Endothelial cell of umbilical vein (primary cell): ENCODE results near the gene CYB5R4. TPM values are rescaled to one million over a fixed set of nuclear protein-coding genes. Genes with fewer than 3 reads are reported as not detected.

Experiments
- BruUV-seq: library from RNA; stranded (reverse); fragments of 400-500 nt; replicated peaks from 2 replicates; lab custom pipeline; 2021; lab: Mats Ljungman, UMichigan
- CTCF ChIA-PET: fragments of 300-600, 350-600 bp; sonication (Branson Sonifier 250); formaldehyde crosslinking; loops from one replicate; lab custom pipeline; 2021; ENCODE audit warnings: antibody characterized with exemption, inconsistent platforms; lab: Charles Lee
- POLR2A ChIA-PET: fragments of 300-600, 350-600 bp; sonication (Branson Sonifier 250); formaldehyde crosslinking; loops from one replicate; lab custom pipeline; 2021; ENCODE audit warnings: antibody characterized with exemption, inconsistent platforms; lab: Charles Lee
- DNase-seq: peaks from one replicate; pipeline ENCODE4 v3.0.0-alpha.2; 2011; ENCODE audit warnings: low read depth, low spot score
- FAIRE-seq: peaks from 2 replicates; lab custom pipeline; 2011; peaks lifted over from hg19 to GRCh38; lab: Jason Lieb, UNC
- H2AFZ ChIP-seq: 2 replicates; pipeline ENCODE4 v1.6.0; 2012; ENCODE audit warnings: low read depth, low read length, control low read depth, inconsistent platforms
- H3K27ac ChIP-seq: 2 replicates; pipeline ENCODE4 v1.5.1; 2011; ENCODE audit warnings: low read depth, mild to moderate bottlenecking, control low read depth, low read length, moderate library complexity; ENCODE audit not compliant: insufficient read depth
- H3K27me3 ChIP-seq, 2 experiments: 2 replicates each; pipeline versions ENCODE4 v1.6.0 to v1.6.1; 2011; ENCODE audit warnings: low read length in 2 of 2, mixed read lengths in 1 of 2; ENCODE audit not compliant: control insufficient read depth in 2 of 2, insufficient read depth in 2 of 2
- H3K36me3 ChIP-seq, 2 experiments: 2 replicates in 1 of 2; 3 replicates in 1 of 2; pipeline ENCODE4 v1.5.1; 2011; ENCODE audit warnings: low read length in 2 of 2, mild to moderate bottlenecking in 1 of 2, moderate library complexity in 1 of 2; ENCODE audit not compliant: control insufficient read depth in 2 of 2, insufficient read depth in 2 of 2; ENCODE audit errors: extremely low read depth in 1 of 2
- H3K4me1 ChIP-seq: 3 replicates; pipeline ENCODE4 v1.5.1; 2011; ENCODE audit warnings: mild to moderate bottlenecking, low read length; ENCODE audit not compliant: control insufficient read depth, insufficient read depth; ENCODE audit errors: extremely low read depth
- H3K4me2 ChIP-seq: 2 replicates; pipeline ENCODE4 v1.6.1; 2011; ENCODE audit warnings: low read length, control low read depth, mixed read lengths; ENCODE audit not compliant: insufficient read depth
- H3K4me3 ChIP-seq, 3 experiments: fragments of 200-600 bp in 1 of 3; sonication (generic), shearing (Covaris generic) in 1 of 3; replicated peaks in 1 of 3; 2 replicates each; pipeline ENCODE4 v1.5.1; 2011 to 2016; ENCODE audit warnings: control low read depth in 3 of 3, low read length in 3 of 3, mild to moderate bottlenecking in 2 of 3, inconsistent platforms in 1 of 3, low read depth in 1 of 3, moderate library complexity in 1 of 3; ENCODE audit not compliant: insufficient read depth in 1 of 3
- H3K79me2 ChIP-seq: 2 replicates; pipeline ENCODE4 v1.6.0; 2012; ENCODE audit warnings: low read length, inconsistent platforms; ENCODE audit not compliant: control insufficient read depth, insufficient read depth
- H3K9ac ChIP-seq: replicated peaks from 2 replicates; pipeline ENCODE3; 2011; ENCODE audit warnings: low read length, control low read depth; ENCODE audit not compliant: insufficient read depth; ENCODE audit errors: extremely low read depth
- H3K9me1 ChIP-seq: replicated peaks from 3 replicates; pipeline ENCODE4 v1.6.0; 2011; ENCODE audit warnings: mild to moderate bottlenecking, low read length; ENCODE audit not compliant: control insufficient read depth, insufficient read depth; ENCODE audit errors: extremely low read depth
- H3K9me3 ChIP-seq: replicated peaks from 2 replicates; pipeline ENCODE4 v1.5.1; 2012; ENCODE audit warnings: low read length, inconsistent platforms; ENCODE audit not compliant: control insufficient read depth, insufficient read depth
- H4K20me1 ChIP-seq: replicated peaks from 2 replicates; pipeline ENCODE3; 2011; ENCODE audit warnings: mild to moderate bottlenecking, low read length; ENCODE audit not compliant: control insufficient read depth, insufficient read depth; ENCODE audit errors: extremely low read depth
- EZH2 ChIP-seq: IDR thresholded peaks from 2 replicates; pipeline ENCODE4 v1.6.1; 2012; ENCODE audit warnings: borderline replicate concordance, low read depth, mild to moderate bottlenecking, moderate library complexity, low read length, inconsistent platforms; ENCODE audit not compliant: severe bottlenecking
- FOS ChIP-seq: IDR thresholded peaks from 2 replicates; pipeline ENCODE4 v1.6.1; 2011; ENCODE audit warnings: mild to moderate bottlenecking, low read length, moderate library complexity, borderline replicate concordance; ENCODE audit not compliant: insufficient read depth
- GATA2 ChIP-seq: IDR thresholded peaks from 2 replicates; pipeline ENCODE4 v1.7.0; 2011; ENCODE audit warnings: low read depth, mild to moderate bottlenecking, moderate library complexity, mixed read lengths, low read length; ENCODE audit not compliant: insufficient read length, insufficient read depth
- JUN ChIP-seq: IDR thresholded peaks from 2 replicates; pipeline ENCODE4 v1.6.1; 2011; ENCODE audit warnings: borderline replicate concordance, low read depth; ENCODE audit not compliant: insufficient read length, insufficient read depth
- MYC ChIP-seq: IDR thresholded peaks from one replicate; pipeline ENCODE4 v1.6.1; 2011; ENCODE audit warnings: mild to moderate bottlenecking, low read depth, low read length
- POLR2A ChIP-seq: IDR thresholded peaks from 2 replicates; pipeline ENCODE4 v1.6.1; 2012; ENCODE audit warnings: low read depth, mild to moderate bottlenecking, control low read depth, low read length
- POLR2AphosphoS5 ChIP-seq: IDR thresholded peaks from 2 replicates; pipeline ENCODE4 v1.6.1; 2012; ENCODE audit warnings: low read depth, mild to moderate bottlenecking, control low read depth, low read length, moderate library complexity; ENCODE audit not compliant: insufficient read depth
- dilution Hi-C: fragments of 300-500 bp; cut with MboI; formaldehyde crosslinking; loops from one replicate; pipeline ENCODE4 v1.15.0; 2019; ENCODE audit warnings: low sequenced_read_pairs; ENCODE audit not compliant: extremely low pct_ligation_motif_present
- intact Hi-C: fragments of 100-400 bp; cut with micrococcal nuclease; formaldehyde crosslinking; loops from one replicate; pipeline ENCODE4 v1.10.0; 2022
- polyA plus RNA-seq, 4 experiments: library from polyadenylated mRNA; depleted of rRNA in 3 of 4; stranded (reverse) in 3 of 4; unstranded in 1 of 4; fragments of >200 nt; gene quantifications; 2 replicates each; pipeline versions ENCODE4 v1.2.1 to v1.2.3, GENCODE V29; 2011 to 2012; ENCODE audit warnings: missing spikeins in 1 of 4
- total RNA-seq: library from RNA; stranded (reverse); gene quantifications from 2 replicates; pipeline ENCODE4 v1.2.3, GENCODE V29; 2021
- TF ChIP-seq, protein P1 (sequence below): IDR thresholded peaks from 2 replicates; pipeline ENCODE4 v1.6.1; 2011; ENCODE audit not compliant: insufficient read depth, insufficient read length
- TF ChIP-seq, protein P2 (sequence below), 2 donors: IDR thresholded peaks; 1 replicate in 1 of 2; 2 replicates in 1 of 2; pipeline ENCODE4 v1.5.1; 2011; ENCODE audit warnings: low read length in 2 of 2, mild to moderate bottlenecking in 2 of 2, moderate library complexity in 2 of 2, control low read depth in 1 of 2, inconsistent platforms in 1 of 2, low read depth in 1 of 2; ENCODE audit not compliant: insufficient read depth in 1 of 2; ENCODE audit errors: extremely low read depth in 1 of 2

CYB5R4 gene
- total and polyA plus RNA-seq, 2 donors (not counting 3 experiments of a cell fraction or from before 2014, with no cell fraction given), result 3.1 to 13.4 TPM

GRCh38 chr6:83873869-83874268 is 14.4 kb downstream of the CYB5R4 start:
- Histone ChIP-seq H3K4me2 (no peak overlapping the region), H3K36me3 (no peaks in the 10 kb centered on the region), H3K27me3 (no peaks in the 10 kb centered on the region), H3K79me2 (no peaks in the 10 kb centered on the region), H4K20me1 (no peaks in the 10 kb centered on the region), H2AFZ (no peak overlapping the region), H3K9me3 (no peaks in the 10 kb centered on the region), H3K4me1 (no peaks in the 10 kb centered on the region), H3K27ac (no peak overlapping the region), H3K9ac (no peak overlapping the region), H3K9me1 (no peaks in the 10 kb centered on the region), H3K4me3 (no peak overlapping the region)
- no TSS peak for BruUV-seq
- no peak for DNase-seq
- intact Hi-C loops (loop anchor here (5.0 kb wide), 1 partner anchor 167 kb away; the partner anchor contains the start of gene SNAP91), dilution Hi-C loops (no loop called here)
- FAIRE-seq, result no peak
- TF ChIP-seq MYC, result no peak
- TF ChIP-seq FOS, result no peak
- TF ChIP-seq POLR2AphosphoS5, result no peak
- no peak for TF ChIP-seq POLR2A
- TF ChIP-seq, protein P1, sequence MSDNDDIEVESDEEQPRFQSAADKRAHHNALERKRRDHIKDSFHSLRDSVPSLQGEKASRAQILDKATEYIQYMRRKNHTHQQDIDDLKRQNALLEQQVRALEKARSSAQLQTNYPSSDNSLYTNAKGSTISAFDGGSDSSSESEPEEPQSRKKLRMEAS, result no peak
- no peak for TF ChIP-seq GATA2
- no peak for TF ChIP-seq JUN
- TF ChIP-seq EZH2, result no peak
- TF ChIP-seq, protein P2, sequence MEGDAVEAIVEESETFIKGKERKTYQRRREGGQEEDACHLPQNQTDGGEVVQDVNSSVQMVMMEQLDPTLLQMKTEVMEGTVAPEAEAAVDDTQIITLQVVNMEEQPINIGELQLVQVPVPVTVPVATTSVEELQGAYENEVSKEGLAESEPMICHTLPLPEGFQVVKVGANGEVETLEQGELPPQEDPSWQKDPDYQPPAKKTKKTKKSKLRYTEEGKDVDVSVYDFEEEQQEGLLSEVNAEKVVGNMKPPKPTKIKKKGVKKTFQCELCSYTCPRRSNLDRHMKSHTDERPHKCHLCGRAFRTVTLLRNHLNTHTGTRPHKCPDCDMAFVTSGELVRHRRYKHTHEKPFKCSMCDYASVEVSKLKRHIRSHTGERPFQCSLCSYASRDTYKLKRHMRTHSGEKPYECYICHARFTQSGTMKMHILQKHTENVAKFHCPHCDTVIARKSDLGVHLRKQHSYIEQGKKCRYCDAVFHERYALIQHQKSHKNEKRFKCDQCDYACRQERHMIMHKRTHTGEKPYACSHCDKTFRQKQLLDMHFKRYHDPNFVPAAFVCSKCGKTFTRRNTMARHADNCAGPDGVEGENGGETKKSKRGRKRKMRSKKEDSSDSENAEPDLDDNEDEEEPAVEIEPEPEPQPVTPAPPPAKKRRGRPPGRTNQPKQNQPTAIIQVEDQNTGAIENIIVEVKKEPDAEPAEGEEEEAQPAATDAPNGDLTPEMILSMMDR (IDR thresholded peaks at IDR 0.05; ENCODE audit: extremely low read depth in 1 of 2, insufficient read depth in 1 of 2, low read depth in 1 of 2, low read length in 2 of 2), result no peak
- ChIA-PET CTCF (interaction anchor here (1.0 kb wide), 1 partner anchor 9 kb away, joined by 3 read pairs; no protein-coding TSS in a partner anchor), POLR2A (no interaction called here)
